Measurements from ENCODE around the gene TAF11L4. TPM values are rescaled to one million over a fixed set of nuclear protein-coding genes. Genes with fewer than 3 reads are reported as not detected.
"Not testable (repeated sequence)": the region's sequence is repeated elsewhere in the genome, so short reads cannot be mapped to it uniquely, and the experiment has no call there.

Gene TAF11L4
- not detected in 2 replicates for total RNA-seq (2014; rRNA removed; shearing (Covaris generic); ENCODE audit: low replicate concordance)

DNA sequence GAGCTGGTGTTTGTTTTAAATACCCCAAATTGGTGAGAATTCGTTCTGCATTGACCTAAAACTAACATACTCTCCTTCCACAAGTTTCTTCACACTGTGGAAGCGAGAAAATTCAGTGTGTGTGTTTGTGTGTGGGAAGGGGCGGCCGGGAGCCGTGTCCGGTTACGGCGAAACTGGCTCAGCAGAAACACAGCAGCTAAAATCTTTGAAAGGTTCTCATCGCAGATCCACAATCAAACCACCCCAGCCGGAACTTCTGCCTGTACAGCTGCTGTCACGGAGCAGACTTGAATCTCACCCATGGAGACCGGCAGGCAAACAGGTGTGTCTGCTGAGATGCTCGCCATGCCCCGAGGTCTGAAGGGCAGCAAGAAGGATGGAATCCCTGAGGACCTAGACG, at the start of gene TAF11L4:
Gene TAF11L4 (plus strand): TSS at position 301 of the 400 bp plus-strand sequence.
- DNase-seq (ENCODE audit: low read depth); in situ Hi-C loops (cut with HindIII; ENCODE audit: low pct_unique_long_range_greater_than_20kb, low sequenced_read_pairs): not testable (repeated sequence)

DNA sequence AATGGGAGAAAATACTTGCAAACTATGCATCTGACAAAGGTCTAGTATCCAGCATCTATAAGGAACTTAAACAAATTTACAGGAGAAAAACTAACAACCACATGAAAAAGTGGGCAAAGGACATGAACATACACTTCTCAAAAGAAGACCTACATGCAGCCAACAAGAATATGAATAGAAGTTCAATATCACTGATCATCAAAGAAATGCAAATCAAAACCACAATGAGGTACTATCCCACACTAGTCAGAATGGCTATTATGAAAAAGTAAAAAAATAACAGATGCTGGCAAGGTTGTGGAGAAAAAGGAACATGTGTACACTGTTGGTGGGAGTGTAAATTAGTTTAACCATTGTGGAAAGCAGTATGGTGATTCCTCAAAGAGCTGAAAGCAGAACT, 46.5 kb upstream of the TAF11L4 start:
- in situ Hi-C loops (cut with HindIII; ENCODE audit: low pct_unique_long_range_greater_than_20kb, low sequenced_read_pairs); DNase-seq (ENCODE audit: low read depth): not testable (repeated sequence)

DNA sequence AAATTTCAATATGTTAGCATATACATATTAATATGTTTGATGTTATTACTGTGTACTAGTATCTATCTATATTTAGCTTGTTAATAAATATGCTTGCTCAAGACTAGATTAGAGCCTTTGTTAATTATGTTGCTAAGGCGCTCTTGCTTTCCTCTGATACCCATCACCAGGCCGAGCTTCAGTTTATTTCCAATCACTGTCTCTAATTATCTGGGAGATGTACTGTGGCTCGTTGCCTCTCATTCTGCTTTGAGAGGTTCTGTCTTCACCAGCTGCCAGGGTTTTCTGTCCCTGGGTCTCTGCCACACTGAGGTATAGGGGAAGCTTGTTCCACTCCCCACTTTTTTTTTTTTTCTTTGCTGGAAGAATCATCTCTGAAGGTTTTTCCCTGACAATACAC, 44.6 kb upstream of the TAF11L4 start:
- no peak for DNase-seq (ENCODE audit: low read depth)
- in situ Hi-C loops (cut with HindIII; ENCODE audit: low pct_unique_long_range_greater_than_20kb, low sequenced_read_pairs), result no loop called here

DNA sequence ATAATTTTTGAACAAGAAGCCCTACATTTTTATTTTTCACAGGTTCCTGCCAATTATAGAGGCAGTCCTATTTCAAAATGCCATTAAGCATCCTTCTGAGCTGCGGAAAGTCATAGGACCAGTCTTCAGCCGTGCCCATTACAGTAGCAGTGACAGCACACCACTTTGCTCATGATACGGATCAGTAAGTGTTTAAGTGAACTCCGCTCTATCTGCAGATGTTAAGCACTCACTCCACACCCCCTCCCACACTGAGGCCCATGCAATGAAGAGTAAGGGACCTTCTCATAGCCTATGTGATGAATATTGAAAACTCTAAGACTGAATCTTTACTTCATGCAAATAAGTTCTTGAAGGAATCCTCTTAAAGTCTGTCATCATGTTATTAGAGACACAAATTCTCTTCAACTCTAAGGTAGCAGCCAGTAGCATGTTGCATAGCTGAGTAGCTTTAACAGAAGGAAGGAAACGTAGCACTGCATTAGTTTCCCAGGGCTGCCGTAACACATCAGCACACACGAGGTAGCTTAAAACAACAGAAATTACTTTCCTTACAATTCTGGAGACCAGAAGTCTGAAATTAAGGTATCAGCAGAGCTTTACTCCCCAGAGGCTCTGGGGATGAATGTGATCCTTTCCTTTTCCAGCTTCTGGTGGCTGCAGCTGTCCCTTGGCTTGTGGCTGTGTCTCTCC, 43.9 kb upstream of the TAF11L4 start:
- DNase-seq (ENCODE audit: low read depth), result no peak
- in situ Hi-C loops (cut with HindIII; ENCODE audit: low pct_unique_long_range_greater_than_20kb, low sequenced_read_pairs), result no loop called here

DNA sequence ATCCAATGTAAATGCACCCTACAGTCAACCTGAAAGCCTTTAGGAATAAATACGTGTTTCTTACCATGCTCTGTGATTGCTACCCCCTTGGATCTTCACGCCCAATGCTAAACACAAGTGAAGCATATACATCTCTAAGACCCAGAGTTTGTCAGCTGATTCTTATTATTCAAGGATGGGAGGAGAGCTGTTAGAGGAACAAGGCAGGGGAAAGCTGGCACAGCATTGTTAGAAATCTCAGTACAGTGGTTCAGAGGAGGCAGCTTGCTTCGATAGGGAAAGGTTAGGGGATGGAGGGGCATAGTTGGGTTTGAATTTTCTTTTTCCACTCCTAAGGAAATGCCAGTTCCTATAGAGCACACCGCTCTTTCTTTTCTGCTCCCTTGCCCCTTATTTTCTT, 40.2 kb upstream of the TAF11L4 start:
- in situ Hi-C loops (cut with HindIII; ENCODE audit: low pct_unique_long_range_greater_than_20kb, low sequenced_read_pairs), result no loop called here
- DNase-seq (ENCODE audit: low read depth), result no peak

DNA sequence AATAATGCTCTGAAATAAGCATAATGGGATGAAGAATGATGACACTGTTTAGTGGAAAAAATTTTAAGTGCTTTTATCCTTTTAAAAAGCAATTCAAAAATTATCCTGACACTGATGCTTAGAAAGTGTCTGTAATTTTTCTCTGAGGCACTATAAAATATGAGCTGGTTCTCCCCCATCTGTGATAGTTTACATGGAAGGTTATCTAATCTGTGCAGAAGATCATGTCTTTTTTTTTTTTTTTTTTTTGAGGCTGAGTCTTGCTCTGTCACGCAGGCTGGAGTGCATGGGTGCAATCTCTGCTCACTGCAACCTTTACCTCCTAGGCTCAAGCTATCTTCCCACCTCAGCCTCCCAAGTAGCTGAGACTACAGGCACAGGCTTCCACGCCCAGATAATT, 38.8 kb upstream of the TAF11L4 start:
- no peak for DNase-seq (ENCODE audit: low read depth)
- in situ Hi-C loops (cut with HindIII; ENCODE audit: low pct_unique_long_range_greater_than_20kb, low sequenced_read_pairs), result no loop called here

DNA sequence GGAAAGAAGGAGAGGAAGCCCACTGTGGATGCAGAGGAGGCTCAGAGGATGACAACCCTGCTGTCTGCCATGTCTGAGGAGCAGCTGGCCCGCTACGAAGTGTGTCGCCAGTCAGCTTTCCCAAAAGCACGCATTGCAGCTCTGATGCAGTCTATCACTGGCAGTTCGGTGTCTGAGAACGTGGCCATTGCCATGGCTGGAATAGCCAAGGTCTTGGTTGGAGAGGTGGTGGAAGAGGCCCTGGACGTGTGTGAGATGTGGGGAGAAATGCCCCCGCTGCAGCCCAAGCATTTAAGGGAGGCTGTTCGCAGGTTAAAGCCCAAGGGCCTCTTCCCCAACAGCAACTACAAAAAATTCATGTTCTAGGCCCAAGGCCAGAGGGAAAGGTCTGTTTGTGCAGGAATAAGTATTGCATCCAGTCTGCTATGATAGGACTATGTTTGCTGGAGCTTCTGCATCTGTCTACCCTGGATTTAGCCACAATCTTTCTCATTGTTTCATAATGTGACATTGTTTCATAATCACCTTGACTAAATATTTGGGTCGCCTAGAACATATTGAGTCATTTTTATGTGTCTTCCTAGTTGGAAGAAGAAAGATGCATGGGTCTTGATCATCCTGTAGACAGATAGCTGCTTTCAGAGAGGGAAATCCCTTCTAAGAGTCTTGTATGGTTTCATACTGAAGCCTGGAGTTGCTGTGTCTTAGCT, 35.0 kb upstream of the TAF11L4 start:
- DNase-seq (ENCODE audit: low read depth); in situ Hi-C loops (cut with HindIII; ENCODE audit: low pct_unique_long_range_greater_than_20kb, low sequenced_read_pairs): not testable (repeated sequence)

DNA sequence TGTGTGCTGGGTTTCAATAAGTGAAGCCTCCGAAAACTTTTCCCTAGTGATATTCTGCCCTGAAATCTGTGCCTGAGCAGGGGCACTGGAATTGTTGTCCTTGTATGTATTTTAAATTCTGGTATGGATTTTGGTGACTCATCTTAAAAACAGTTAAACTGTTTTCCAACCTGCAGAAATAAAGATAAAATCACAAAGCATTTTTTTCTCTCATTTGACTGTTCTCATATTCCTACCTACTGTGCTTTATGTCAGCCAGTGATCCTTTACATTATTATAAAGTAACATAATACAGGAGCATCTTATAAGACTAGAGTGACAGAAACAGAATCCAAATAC, 34.5 kb upstream of the TAF11L4 start:
- in situ Hi-C loops (cut with HindIII; ENCODE audit: low pct_unique_long_range_greater_than_20kb, low sequenced_read_pairs), result no loop called here
- no peak for DNase-seq (ENCODE audit: low read depth)

DNA sequence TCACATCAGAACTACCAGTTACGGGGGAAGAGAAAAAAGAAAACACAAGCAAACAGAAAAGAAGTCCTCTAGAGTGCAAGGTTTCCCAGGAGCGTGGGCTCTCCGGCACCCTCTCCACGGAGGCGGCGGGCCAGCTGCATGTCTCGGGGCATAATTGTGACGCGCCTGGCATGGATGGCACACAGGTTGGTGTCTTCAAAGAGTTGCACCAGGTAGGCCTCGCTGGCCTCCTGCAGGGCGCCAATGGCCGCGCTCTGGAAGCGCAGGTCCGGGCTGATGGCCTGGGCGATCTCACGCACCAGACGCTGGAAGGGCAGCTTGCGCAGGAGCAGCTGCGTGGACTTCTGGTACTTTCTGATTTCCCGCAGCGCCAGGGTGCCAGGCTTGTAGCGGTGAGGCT, 30.3 kb upstream of the TAF11L4 start:
- in situ Hi-C loops (cut with HindIII; ENCODE audit: low pct_unique_long_range_greater_than_20kb, low sequenced_read_pairs); DNase-seq (ENCODE audit: low read depth): not testable (repeated sequence)

DNA sequence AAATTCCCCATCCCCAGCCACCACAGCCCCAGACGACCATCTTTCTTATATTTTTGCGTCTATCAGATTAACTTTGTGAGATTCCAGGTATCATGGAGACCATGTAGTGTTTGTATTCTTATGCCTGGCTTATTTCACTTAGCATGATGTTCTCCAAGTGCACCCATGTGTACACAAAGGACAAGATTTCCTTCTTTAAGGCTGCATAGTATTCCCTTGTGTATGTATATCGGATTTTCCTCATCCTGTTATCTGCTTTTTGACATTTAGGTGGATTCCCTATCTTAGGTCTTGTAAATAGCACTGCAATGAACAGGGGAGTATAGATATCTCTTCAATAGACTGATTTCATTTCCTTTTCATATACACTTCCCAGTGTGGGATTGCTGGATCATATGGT, 28.8 kb upstream of the TAF11L4 start:
- DNase-seq (ENCODE audit: low read depth), result no peak
- in situ Hi-C loops (cut with HindIII; ENCODE audit: low pct_unique_long_range_greater_than_20kb, low sequenced_read_pairs), result no loop called here

DNA sequence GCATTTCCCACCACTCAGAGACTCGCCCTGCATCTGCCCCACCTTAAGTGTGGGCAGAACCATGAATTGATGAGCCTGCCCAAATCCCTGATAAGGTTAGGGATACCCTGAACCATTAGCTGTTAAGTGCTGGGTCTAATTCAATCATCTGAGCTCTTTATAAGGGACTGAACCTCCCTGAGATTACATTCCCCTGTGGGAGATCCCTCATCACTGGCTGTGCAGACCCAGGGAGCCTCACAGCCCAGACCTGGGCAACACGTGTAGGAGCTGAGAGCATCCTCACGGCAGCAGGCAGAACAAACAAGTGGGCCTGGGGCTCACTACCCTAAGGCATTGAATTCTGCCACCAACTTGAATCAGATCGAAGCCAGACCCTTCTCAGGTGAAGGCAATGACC, 24.2 kb upstream of the TAF11L4 start:
- no peak for DNase-seq (ENCODE audit: low read depth)
- in situ Hi-C loops (cut with HindIII; ENCODE audit: low pct_unique_long_range_greater_than_20kb, low sequenced_read_pairs), result no loop called here

DNA sequence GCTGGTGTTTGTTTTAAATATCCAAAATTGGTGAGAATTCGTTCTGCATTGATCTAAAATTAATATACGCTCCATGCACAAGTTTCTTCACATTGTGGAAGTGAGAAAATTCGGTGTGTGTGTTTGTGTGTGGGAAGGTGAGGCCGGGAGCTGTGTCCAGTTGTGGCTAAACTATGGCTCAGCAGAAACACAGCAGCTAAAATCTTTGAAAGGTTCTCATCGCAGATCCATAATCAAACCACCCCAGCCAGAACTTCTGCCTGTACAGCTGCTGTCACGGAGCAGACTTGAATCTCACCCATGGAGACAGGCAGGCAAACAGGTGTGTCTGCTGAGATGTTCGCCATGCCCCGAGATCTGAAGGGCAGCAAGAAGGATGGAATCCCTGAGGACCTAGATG, 23.7 kb upstream of the TAF11L4 start, which contains the start of gene TAF11L2:
Gene TAF11L2 (plus strand): TSS at position 301 of the 400 bp plus-strand sequence.
- in situ Hi-C loops (cut with HindIII; ENCODE audit: low pct_unique_long_range_greater_than_20kb, low sequenced_read_pairs); DNase-seq (ENCODE audit: low read depth): not testable (repeated sequence)

DNA sequence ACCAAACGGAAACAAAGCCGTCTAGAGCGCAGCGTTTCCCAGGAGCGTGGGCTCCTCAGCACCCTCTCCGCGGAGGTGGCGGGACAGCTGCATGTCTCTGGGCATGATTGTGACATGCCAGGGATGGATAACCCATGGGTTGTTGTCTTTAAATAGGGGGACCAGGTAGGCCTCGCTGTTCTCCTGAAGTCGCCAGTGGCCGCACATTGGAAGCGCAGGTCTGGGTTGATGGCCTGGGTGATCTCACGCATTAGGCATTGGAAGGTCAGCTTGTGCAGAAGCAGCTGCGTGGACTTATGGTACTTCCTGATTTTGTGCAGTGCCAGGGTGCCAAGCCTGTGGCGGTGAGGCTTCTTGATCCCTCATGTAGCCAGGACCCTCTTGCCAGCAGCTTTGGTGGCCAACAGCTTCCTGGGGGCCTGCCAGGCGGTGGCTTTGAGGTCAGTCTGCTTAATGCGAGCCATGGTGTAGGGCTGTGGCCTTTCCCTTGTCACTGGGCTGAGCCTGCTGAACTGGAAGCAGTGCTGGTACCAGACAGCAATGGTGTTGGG, 9.8 kb upstream of the TAF11L4 start:
- DNase-seq (ENCODE audit: low read depth), result no peak
- in situ Hi-C loops (cut with HindIII; ENCODE audit: low pct_unique_long_range_greater_than_20kb, low sequenced_read_pairs), result no loop called here

DNA sequence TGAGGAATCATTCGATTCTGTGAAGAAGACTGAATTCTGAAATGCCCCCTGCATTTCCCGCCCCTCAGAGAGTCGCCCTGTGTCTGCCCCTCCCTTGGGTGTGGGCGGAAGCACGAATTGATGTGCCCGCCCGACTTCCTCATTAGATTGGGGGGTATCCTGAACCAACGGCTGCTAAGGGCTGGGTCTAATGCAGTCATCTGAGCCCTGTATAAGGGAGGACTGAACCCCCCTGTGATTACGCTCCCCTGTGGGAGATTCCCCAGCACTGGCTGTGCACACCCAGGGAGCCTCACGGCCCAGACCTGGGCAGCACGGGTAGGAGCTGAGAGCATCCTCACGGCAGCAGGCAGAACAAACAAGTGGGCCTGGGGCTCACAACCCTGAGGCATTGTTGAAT, 4.1 kb upstream of the TAF11L4 start:
- in situ Hi-C loops (cut with HindIII; ENCODE audit: low pct_unique_long_range_greater_than_20kb, low sequenced_read_pairs); DNase-seq (ENCODE audit: low read depth): not testable (repeated sequence)

DNA sequence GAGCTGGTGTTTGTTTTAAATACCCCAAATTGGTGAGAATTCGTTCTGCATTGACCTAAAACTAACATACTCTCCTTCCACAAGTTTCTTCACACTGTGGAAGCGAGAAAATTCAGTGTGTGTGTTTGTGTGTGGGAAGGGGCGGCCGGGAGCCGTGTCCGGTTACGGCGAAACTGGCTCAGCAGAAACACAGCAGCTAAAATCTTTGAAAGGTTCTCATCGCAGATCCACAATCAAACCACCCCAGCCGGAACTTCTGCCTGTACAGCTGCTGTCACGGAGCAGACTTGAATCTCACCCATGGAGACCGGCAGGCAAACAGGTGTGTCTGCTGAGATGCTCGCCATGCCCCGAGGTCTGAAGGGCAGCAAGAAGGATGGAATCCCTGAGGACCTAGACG, 3.5 kb upstream of the TAF11L4 start, which contains the start of gene TAF11L3:
Gene TAF11L3 (plus strand): TSS at position 301 of the 400 bp plus-strand sequence.
- DNase-seq (ENCODE audit: low read depth); in situ Hi-C loops (cut with HindIII; ENCODE audit: low pct_unique_long_range_greater_than_20kb, low sequenced_read_pairs): not testable (repeated sequence)

DNA sequence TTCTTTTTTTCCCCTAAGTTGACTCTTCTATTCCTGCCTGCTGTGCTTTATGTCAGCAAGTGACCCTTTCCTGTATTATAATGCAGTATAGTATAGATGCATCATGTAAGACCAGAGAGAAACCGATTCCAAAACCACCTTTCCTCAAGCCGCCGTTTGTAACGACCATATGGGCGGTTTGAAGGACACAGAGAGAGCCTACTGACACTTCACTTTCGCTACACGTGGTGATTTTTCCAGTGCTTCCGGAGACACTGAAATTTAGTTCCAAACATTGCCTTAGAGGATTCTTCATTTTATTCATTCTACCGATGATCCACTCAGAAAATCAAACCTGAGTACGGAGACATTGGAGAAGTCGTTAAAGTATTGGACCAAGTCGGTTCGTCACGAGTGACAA, 2.1 kb upstream of the TAF11L4 start:
- DNase-seq (ENCODE audit: low read depth); in situ Hi-C loops (cut with HindIII; ENCODE audit: low pct_unique_long_range_greater_than_20kb, low sequenced_read_pairs): not testable (repeated sequence)

DNA sequence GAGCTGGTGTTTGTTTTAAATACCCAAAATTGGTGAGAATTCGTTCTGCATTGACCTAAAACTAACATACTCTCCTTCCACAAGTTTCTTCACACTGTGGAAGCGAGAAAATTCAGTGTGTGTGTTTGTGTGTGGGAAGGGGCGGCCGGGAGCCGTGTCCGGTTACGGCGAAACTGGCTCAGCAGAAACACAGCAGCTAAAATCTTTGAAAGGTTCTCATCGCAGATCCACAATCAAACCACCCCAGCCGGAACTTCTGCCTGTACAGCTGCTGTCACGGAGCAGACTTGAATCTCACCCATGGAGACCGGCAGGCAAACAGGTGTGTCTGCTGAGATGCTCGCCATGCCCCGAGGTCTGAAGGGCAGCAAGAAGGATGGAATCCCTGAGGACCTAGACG, 3.3 kb downstream of the TAF11L4 start, which contains the start of gene TAF11L5:
Gene TAF11L5 (plus strand): TSS at position 301 of the 400 bp plus-strand sequence.
- in situ Hi-C loops (cut with HindIII; ENCODE audit: low pct_unique_long_range_greater_than_20kb, low sequenced_read_pairs); DNase-seq (ENCODE audit: low read depth): not testable (repeated sequence)

DNA sequence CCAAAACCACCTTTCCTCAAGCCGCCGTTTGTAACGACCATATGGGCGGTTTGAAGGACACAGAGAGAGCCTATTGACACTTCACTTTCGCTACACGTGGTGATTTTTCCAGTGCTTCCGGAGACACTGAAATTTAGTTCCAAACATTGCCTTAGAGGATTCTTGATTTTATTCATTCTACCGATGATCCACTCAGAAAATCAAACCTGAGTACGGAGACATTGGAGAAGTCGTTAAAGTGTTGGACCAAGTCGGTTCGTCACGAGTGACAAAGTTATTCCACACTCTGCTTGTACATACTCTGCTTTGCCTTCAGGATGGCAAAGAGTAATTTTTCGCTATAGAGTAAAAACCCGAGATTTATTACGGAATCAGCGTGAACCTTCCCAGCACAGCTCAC, 4.9 kb downstream of the TAF11L4 start:
- in situ Hi-C loops (cut with HindIII; ENCODE audit: low pct_unique_long_range_greater_than_20kb, low sequenced_read_pairs); DNase-seq (ENCODE audit: low read depth): not testable (repeated sequence)

DNA sequence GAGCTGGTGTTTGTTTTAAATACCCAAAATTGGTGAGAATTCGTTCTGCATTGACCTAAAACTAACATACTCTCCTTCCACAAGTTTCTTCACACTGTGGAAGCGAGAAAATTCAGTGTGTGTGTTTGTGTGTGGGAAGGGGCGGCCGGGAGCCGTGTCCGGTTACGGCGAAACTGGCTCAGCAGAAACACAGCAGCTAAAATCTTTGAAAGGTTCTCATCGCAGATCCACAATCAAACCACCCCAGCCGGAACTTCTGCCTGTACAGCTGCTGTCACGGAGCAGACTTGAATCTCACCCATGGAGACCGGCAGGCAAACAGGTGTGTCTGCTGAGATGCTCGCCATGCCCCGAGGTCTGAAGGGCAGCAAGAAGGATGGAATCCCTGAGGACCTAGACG, 6.8 kb downstream of the TAF11L4 start, which contains the start of gene TAF11L6:
Gene TAF11L6 (plus strand): TSS at position 301 of the 400 bp plus-strand sequence.
- in situ Hi-C loops (cut with HindIII; ENCODE audit: low pct_unique_long_range_greater_than_20kb, low sequenced_read_pairs), result not testable (repeated sequence)

More for the DNA sequence above, 6.8 kb downstream of the TAF11L4 start, which contains the start of gene TAF11L6:
- not testable (repeated sequence) for DNase-seq (ENCODE audit: low read depth)

All from Caki2 (cell line).